ENCODE results near the gene MSL1.

MSL1 gene

GRCh38 chr17:40174514-40174913, 52.7 kb downstream of the MSL1 start:
- no peak for DNase-seq (ENCODE audit: low read depth in 2 of 2)

DNA sequence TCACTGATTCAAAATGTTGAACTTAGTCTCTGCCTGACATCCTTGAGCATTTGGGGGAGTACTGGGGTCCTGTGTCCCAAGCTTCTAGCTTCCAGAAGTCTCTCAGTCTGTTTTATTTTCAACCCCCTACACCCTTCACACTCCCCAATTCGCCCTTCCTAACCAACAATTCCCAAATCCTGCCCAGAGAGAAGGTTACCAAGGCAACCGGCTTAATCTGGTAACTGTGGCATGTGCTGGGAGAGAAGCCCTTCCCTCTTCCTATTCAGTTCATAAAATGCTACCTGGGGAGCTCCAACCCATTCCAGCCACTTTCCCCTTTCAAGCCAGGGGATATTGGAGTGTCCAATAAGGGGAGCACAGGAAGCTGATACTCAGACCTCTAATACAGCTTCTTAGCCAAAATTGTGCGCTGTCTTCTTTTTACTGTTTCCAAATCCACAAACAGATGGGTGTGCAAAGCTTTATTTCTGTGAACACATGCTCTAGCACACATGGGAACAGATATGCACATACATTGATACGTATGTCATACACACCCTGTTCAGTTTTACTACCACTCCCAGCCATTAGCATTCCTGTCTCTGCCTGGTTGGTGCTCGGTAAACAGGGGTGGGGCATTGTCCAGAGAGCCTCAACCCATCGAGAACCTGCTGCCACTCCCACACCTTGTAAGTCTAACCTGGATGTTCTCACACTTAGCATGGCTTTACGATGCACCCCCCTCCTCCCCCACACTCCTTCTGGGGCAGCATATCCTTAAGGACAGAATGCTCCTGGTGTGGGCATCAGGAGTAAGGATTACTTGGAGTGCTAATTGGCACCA, 54.4 kb downstream of the MSL1 start:
- DNase-seq (ENCODE audit: low read depth in 2 of 2), result no peak

GRCh38 chr17:40176754-40177110, 55.0 kb downstream of the MSL1 start:
- DNase-seq (ENCODE audit: low read depth in 2 of 2), result no peak

- peak in 1 of 2 experiments; percentile 14 for DNase-seq (ENCODE audit: low read depth in 2 of 2)
These were observed 55.6 kb downstream of the MSL1 start, which contains the start of gene RAPGEFL1 for GRCh38 chr17:40177275-40177874. TSS of gene RAPGEFL1 (plus strand) at chr17:40177470. CDS start at chr17:40177862, 392 bp downstream.

DNA sequence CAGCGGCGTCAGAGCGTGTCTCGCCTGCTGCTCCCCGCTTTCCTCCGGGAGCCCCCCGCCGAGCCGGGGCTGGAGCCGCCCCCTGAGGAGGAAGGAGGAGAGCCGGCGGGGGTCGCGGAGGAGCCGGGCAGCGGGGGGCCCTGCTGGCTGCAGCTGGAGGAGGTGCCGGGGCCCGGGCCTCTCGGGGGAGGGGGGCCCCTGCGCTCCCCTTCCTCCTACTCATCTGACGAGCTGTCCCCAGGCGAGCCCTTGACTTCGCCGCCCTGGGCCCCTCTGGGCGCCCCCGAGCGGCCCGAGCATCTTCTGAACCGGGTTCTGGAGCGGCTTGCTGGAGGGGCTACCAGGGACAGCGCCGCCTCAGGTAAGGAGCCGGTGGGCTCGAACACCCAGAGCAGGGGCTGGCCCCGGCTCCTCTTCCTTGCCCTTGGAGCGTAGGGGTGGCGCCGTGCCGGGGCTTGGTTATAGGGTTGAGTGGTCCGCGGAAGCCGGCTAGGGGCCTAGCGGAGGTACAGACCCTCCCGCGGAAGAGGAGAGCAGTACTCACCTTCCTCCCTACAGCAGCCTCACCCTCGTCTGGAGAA, 56.3 kb downstream of the MSL1 start:
- no peak for DNase-seq (ENCODE audit: low read depth in 2 of 2)

- DNase-seq (ENCODE audit: low read depth in 2 of 2), result no peak
These were observed 56.9 kb downstream of the MSL1 start for GRCh38 chr17:40178660-40179059.

DNA sequence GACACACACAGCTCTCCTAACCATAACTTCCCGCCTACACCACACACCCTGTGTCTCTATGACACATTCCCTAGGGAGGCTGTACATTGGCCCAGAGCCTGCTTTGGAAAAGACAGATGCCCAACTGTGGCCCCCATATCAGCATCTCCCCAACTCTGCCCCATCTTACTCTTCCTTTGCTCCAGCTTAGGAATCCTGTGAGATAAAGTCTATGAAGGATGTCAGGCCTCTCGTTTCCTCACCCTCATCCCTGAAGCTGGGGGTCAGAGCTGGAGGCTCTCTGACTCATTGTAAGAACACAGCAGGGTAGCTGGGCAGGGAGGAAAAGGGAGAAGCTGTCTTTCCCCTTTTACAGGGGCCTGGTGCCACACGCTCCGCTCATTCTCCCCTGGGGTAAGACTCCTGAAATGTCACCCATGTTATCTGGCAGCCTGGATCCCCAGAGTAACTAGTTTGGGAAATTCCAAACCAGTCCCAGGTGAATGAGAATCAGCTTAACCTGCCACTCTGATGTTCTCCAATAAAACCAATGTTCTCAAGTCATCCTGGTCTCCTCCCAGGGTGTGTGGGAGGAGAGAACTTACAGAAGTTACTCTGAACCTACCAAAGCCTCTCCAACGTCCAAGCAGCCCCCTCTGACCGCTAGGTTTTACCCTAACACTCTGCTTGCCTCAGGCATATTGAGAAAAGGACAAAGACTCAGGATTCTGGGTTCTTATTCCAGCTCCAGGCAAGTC, 58.3 kb downstream of the MSL1 start:
- DNase-seq (ENCODE audit: low read depth in 2 of 2), result peak in 1 of 2 experiments; percentile 13

DNA sequence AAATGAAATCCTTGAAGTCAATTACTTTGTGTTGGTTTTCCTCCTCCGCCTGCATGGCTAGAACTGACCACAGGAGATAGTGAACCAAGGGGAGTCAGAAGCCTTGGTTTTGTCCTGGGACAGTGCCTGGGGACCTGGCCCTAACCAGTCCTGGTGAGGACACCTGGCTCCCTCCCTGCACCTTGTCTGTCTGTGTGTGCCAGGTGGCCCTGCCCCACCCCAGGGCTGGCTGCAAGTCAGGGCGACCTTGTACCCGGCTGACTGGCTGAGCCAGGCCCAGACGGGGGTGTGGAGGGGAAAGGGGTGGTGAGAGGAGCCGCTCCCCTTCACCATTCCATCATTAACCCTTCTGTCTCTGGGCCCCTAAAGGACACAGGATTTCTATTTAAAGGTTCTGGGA, 58.9 kb downstream of the MSL1 start:
- no peak for DNase-seq (ENCODE audit: low read depth in 2 of 2)

- no peak for DNase-seq (ENCODE audit: low read depth in 2 of 2)
These were observed 59.4 kb downstream of the MSL1 start for GRCh38 chr17:40181205-40181604.

DNA sequence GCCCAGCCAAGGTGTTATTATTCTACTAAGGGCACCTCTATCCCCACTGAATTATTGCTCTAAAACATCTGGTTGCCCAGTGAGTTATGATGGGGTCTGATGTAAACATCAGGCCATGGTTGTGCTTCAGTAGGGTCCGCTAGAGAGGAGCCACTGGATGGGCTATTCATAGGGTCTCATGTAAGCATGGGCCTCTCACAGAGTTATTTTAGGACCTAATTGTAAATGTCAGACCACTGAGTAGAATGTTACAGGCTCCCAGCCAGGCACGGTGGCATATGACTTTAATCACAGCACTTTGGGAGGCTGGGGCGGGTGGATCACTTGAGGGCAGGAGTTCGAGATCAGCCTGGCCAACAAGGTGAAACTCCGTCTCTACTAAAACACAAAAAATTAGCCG, 60.8 kb downstream of the MSL1 start:
- DNase-seq (ENCODE audit: low read depth in 2 of 2), result no peak

Measured in fibroblast of skin of left biceps (primary cell).